AG09309 (cell line): ENCODE measurements around the gene FOXS1.

Experiments
- DNase-seq: peaks from one replicate; pipeline ENCODE4 v3.0.0-alpha.2; 2010; ENCODE audit warnings: low read depth
- H3K4me3 ChIP-seq: 2 replicates; pipeline ENCODE4 v1.5.1; 2011; ENCODE audit warnings: mild to moderate bottlenecking, low read depth, low read length, moderate library complexity; ENCODE audit not compliant: control insufficient read depth
- CTCF ChIP-seq: IDR thresholded peaks from 2 replicates; pipeline ENCODE4 v1.5.1; 2011; ENCODE audit warnings: mild to moderate bottlenecking, low read depth, low read length, inconsistent platforms; ENCODE audit not compliant: insufficient read depth, control insufficient read depth; ENCODE audit errors: missing control alignments

FOXS1 gene

DNA sequence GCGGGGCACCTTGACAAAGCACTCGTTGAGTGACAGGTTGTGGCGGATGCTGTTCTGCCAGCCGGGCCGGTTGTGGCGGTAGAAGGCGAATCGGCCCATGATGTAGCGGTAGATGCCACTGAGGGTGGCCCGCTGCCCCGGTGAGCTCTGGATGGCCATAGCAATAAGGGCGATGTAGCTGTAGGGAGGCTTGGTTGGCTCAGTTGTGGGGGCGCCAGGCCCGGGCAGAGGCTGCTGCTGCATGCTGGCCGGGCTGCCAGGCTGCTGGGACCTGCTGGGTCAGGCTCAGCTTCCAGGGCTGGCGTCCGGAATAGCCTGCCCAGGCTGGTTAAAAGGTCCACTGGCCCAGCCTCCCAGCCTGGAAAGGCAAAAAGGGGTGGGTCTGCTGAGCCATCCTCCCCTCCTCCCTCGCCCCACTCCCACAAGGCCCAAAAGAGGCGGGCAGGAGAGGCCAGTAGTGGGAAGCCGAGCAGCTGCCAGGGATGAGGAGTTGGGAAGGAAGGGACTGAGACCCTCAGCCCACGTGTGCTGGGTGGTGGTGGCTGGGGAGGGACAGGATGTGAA is at the start of gene FOXS1:
Gene FOXS1 (minus strand): TSS at position 305 of the 564 bp plus-strand sequence. CDS start 62 bp downstream, at position 243.
- TF ChIP-seq CTCF = no peak
- H3K4me3 ChIP-seq = no peak within 1 kb of the TSS
- no peak for DNase-seq

- no peak overlapping the region for H3K4me3 ChIP-seq
- no peak for DNase-seq
- TF ChIP-seq CTCF = no peak
Observed at GRCh38 chr20:31890646-31891045, 45.2 kb upstream of the FOXS1 start.

DNA sequence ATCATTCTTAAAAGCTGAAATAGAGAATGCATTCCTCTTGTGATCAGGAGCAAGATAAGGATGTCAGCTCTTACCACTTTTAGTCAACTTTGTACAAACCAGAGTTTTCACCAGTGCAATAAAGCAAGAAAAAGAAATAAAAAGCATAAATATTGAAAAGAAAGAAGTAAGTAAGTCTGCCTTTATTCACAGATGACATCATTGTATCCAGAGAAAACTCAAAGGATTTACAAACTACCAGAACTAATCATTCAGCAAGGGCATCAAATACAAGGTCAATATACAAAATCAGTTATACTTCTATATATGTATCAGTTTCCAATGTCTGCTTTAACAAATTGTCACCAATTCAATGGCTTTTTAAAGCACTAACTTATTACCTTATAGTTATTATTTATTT is 38.4 kb upstream of the FOXS1 start:
- H3K4me3 ChIP-seq = no peak overlapping the region
- TF ChIP-seq CTCF = no peak
- DNase-seq = no peak

GRCh38 chr20:31881945-31882344 is 36.5 kb upstream of the FOXS1 start:
- H3K4me3 ChIP-seq = no peak overlapping the region
- TF ChIP-seq CTCF = no peak
- no peak for DNase-seq

GRCh38 chr20:31879143-31879987 is 34.0 kb upstream of the FOXS1 start:
- peak; percentile 10 for TF ChIP-seq CTCF
- peak; percentile 77 for DNase-seq
- H3K4me3 ChIP-seq = peak overlapping the region; percentile 67

- H3K4me3 ChIP-seq = no peak overlapping the region
- TF ChIP-seq CTCF = no peak
- DNase-seq = no peak
Observed at GRCh38 chr20:31877684-31878083, 32.3 kb upstream of the FOXS1 start.

DNA sequence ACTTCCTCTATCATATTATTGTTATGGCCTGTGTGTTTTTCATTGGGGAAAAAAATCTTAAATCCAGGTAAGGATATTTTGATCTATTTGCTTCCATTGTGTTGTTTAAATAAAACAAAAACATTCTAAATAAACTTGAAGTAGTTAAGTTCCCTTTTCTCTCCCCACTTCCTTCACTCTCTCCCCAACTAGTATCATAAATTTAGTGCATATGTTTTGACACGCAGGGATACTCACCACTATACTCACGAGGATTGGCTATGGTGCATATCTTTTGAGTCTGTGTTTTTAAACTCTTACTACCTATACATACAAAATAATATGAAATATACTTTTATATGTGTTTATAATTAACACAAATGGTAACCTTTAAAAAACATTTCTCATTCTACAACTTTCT is 30.3 kb upstream of the FOXS1 start:
- DNase-seq = no peak
- no peak for TF ChIP-seq CTCF
- H3K4me3 ChIP-seq = no peak overlapping the region
